Gastrocnemius medialis (tissue), 4 donors: Measurements from ENCODE around the gene EGLN1. TPM values are rescaled to one million over a fixed set of nuclear protein-coding genes. Genes with fewer than 3 reads are reported as not detected.

Source experiments
- ATAC-seq, 2 donors: fragments of 150-250 bp; one replicate each; pipeline ENCODE4 v1.9.1; 2016
- DNase-seq, 2 donors: peaks; one replicate each; pipeline ENCODE4 v3.0.0-alpha.2; 2019
- H3K27ac ChIP-seq, 4 donors: fragments of 200-600 bp; sonication (generic); 1 replicate in 1 of 4; 2 replicates in 3 of 4; pipeline ENCODE4 v1.5.1; 2016 to 2018; ENCODE audit warnings: mild to moderate bottlenecking in 2 of 4, moderate library complexity in 1 of 4
- H3K27me3 ChIP-seq, 3 donors: fragments of 200-600 bp; sonication (generic) in 2 of 3; 1 replicate in 1 of 3; 2 replicates in 2 of 3; pipeline versions ENCODE4 v1.5.1 to v1.6.0; 2016 to 2019; ENCODE audit warnings: mild to moderate bottlenecking in 1 of 3, moderate library complexity in 1 of 3
- H3K36me3 ChIP-seq, 2 donors: fragments of 200-600 bp; sonication (generic) in 1 of 2; one replicate each; pipeline ENCODE4 v1.5.1; 2017 to 2018
- H3K4me1 ChIP-seq, 2 donors: fragments of 200-600 bp; sonication (generic) in 1 of 2; one replicate each; pipeline ENCODE4 v1.5.1; 2016 to 2017; ENCODE audit warnings: mild to moderate bottlenecking in 2 of 2
- H3K4me3 ChIP-seq, 4 donors: fragments of 200-600 bp; sonication (generic) in 3 of 4; 1 replicate in 1 of 4; 2 replicates in 3 of 4; pipeline ENCODE4 v1.5.1; 2016 to 2019; ENCODE audit warnings: mild to moderate bottlenecking in 2 of 4
- H3K9me3 ChIP-seq, 3 donors: fragments of 200-600 bp; sonication (generic) in 2 of 3; 1 replicate in 1 of 3; 2 replicates in 2 of 3; pipeline ENCODE4 v1.5.1; 2016 to 2019
- POLR2A ChIP-seq, 2 donors: fragments of 450-650 bp; IDR thresholded peaks; one replicate each; pipeline ENCODE4 v1.6.1; 2017; ENCODE audit warnings: antibody characterized with exemption in 2 of 2, mild to moderate bottlenecking in 2 of 2, moderate library complexity in 2 of 2
- in situ Hi-C, 4 donors: fragments of 200-750 bp; cut with MboI; loops; one replicate each; pipeline versions ENCODE4 v1.15.0 to v1.8.0; 2017; ENCODE audit warnings: low sequenced_read_pairs in 4 of 4
- intact Hi-C: fragments of 100-400 bp; cut with DNase I; formaldehyde crosslinking; loops from one replicate; pipeline ENCODE4 v1.15.1; 2023; ENCODE audit warnings: low total_unique reads
- total RNA-seq, 4 donors: library from RNA; depleted of rRNA; stranded (reverse); fragments of >200 nt; gene quantifications; one replicate each; pipeline versions ENCODE4 v1.1.0 to v1.2.3, GENCODE V29; 2016
- TF ChIP-seq, protein P1 (sequence below), 5 experiments: fragments of 450-650 bp in 3 of 5; fragments of 200-600 bp in 2 of 5; sonication (generic) in 2 of 5; IDR thresholded peaks in 4 of 5; conservative IDR thresholded peaks in 1 of 5; 1 replicate in 4 of 5; 2 replicates in 1 of 5; pipeline ENCODE4 v1.5.1; 2016 to 2019; ENCODE audit warnings: antibody characterized with exemption in 5 of 5, mild to moderate bottlenecking in 3 of 5, moderate library complexity in 3 of 5

Gene EGLN1
- total RNA-seq, 4 donors from 2014 or later: 500 to 862 (median 706) TPM

GRCh38 chr1:231414260-231415016, 7.6 kb downstream of the EGLN1 start:
- H3K4me3 ChIP-seq: peak overlapping the region; percentile 75 to 87 (median 82)
- DNase-seq (peak; percentile 61 to 78), ATAC-seq (peak; percentile 25 to 42)
- peak; percentile 59 to 61 for TF ChIP-seq POLR2A (IDR thresholded peaks at IDR 0.05)
- TF ChIP-seq, protein P1, sequence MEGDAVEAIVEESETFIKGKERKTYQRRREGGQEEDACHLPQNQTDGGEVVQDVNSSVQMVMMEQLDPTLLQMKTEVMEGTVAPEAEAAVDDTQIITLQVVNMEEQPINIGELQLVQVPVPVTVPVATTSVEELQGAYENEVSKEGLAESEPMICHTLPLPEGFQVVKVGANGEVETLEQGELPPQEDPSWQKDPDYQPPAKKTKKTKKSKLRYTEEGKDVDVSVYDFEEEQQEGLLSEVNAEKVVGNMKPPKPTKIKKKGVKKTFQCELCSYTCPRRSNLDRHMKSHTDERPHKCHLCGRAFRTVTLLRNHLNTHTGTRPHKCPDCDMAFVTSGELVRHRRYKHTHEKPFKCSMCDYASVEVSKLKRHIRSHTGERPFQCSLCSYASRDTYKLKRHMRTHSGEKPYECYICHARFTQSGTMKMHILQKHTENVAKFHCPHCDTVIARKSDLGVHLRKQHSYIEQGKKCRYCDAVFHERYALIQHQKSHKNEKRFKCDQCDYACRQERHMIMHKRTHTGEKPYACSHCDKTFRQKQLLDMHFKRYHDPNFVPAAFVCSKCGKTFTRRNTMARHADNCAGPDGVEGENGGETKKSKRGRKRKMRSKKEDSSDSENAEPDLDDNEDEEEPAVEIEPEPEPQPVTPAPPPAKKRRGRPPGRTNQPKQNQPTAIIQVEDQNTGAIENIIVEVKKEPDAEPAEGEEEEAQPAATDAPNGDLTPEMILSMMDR (IDR thresholded peaks at IDR 0.05 in 4 of 5, conservative IDR thresholded peaks at IDR 0.05 in 1 of 5): no peak
- peak overlapping the region; percentile 97 to 98 (median 98) for H3K27ac ChIP-seq
- no peaks in the 10 kb centered on the region for H3K27me3 ChIP-seq
- no peaks in the 10 kb centered on the region for H3K9me3 ChIP-seq
- intact Hi-C loops (no loop called here), in situ Hi-C loops (loop anchor here in 2 of 4 donors (10.0 kb wide), 2 partner anchors 50 to 120 kb away; no protein-coding TSS in a partner anchor)
- H3K36me3 ChIP-seq: peaks cover 0 to 21% of the 10 kb centered on the region in 2 donors
- peaks cover 63 to 68% of the 10 kb centered on the region in 2 donors for H3K4me1 ChIP-seq

DNA sequence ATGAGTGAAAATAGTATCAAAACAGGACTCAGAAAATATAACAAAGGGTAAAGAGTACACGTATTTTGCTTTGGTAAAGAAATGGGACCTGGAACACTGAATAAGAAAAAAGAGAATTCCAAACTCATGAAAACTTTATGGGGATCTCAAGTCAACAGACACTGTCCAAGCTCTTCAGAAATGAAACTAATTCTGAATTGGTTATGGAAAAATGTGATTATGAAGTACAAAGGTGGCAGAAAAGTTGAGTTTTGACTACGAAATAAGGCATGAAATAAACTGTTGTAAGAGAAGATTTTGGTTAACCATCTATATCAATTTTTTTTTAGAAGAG, 8.4 kb downstream of the EGLN1 start:
- intact Hi-C loops (no loop called here), in situ Hi-C loops (loop anchor here in 2 of 4 donors (10.0 kb wide), 2 partner anchors 49 to 121 kb away; no protein-coding TSS in a partner anchor)
- no peaks in the 10 kb centered on the region for H3K9me3 ChIP-seq
- peaks cover 70 to 74% of the 10 kb centered on the region in 2 donors for H3K4me1 ChIP-seq
- DNase-seq (no peak), ATAC-seq (no peak)
- H3K36me3 ChIP-seq: peaks cover 0 to 14% of the 10 kb centered on the region in 2 donors
- peak overlapping the region; percentile 75 to 87 (median 82) for H3K4me3 ChIP-seq
- TF ChIP-seq, protein P1 (IDR thresholded peaks at IDR 0.05 in 4 of 5, conservative IDR thresholded peaks at IDR 0.05 in 1 of 5): no peak
- no peak for TF ChIP-seq POLR2A (IDR thresholded peaks at IDR 0.05)
- no peaks in the 10 kb centered on the region for H3K27me3 ChIP-seq
- peak overlapping the region; percentile 97 to 98 (median 98) for H3K27ac ChIP-seq

DNA sequence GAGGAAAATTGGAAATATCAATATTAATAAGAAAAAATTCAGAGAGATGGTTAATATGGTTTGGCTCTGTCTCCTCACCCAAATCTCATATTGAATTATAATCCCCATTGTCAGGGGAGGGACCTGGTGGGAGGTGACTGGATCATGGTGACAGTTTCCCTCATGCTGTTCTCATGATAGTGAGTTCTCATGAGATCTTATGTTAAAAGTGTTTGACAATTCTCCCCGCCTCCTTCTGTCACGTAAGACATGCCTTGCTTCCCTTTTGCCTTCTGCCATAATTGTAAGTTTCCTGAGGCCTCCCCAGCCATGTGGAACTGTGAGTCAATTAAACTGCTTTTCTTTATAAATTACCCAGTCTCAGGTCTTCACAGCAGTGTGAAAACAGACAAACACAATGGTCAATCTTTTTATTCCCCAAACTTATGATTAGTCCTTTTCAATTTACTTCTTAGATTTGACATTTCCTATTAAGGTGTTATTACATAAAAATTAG, 11.0 kb downstream of the EGLN1 start:
- ATAC-seq (peak in 1 of 2 donors; percentile 17), DNase-seq (peak in 1 of 2 donors; percentile 33)
- H3K4me1 ChIP-seq: peaks cover 79 to 90% of the 10 kb centered on the region in 2 donors
- peak overlapping the region; percentile 4 to 31 (median 10) for H3K4me3 ChIP-seq
- TF ChIP-seq POLR2A (IDR thresholded peaks at IDR 0.05): peak; percentile 43 to 73
- TF ChIP-seq, protein P1 (IDR thresholded peaks at IDR 0.05 in 4 of 5, conservative IDR thresholded peaks at IDR 0.05 in 1 of 5): no peak
- intact Hi-C loops: loop anchor here (2.0 kb wide), 1 partner anchor 52 kb away; no protein-coding TSS in a partner anchor
- no peaks in the 10 kb centered on the region for H3K27me3 ChIP-seq
- in situ Hi-C loops: loop anchor here in 2 of 4 donors (10.0 kb wide), 2 partner anchors 46 to 124 kb away; no protein-coding TSS in a partner anchor
- H3K27ac ChIP-seq: peak overlapping the region; percentile 97 to 98 (median 98)
- H3K36me3 ChIP-seq: peaks cover 0 to 8% of the 10 kb centered on the region in 2 donors
- H3K9me3 ChIP-seq: no peaks in the 10 kb centered on the region

DNA sequence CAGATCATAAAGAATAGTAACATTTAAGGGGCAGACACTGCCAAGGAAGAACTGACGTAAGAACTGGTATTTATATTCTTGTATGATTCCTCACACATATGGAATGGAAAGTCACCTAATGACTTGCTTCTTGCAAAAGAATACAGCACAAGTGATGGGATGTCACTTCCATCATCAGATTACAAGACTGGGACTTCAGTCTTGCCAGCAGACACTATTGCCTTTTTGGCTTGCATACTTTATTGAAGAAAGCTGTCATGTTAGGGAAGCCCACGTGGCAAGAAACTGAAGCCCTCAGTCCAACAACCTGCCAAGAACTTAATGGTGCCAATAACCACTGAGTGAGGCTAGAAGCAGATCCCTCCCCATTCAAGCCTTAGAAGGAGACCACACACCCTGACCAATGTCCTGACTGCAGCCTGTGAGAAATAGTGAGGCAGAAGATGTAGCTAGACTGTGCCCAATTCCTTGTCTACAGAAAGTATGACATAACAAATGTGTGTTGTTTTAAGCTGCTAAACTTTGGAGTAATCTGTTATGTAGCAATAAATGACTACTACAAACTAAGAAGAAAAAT, 12.0 kb downstream of the EGLN1 start:
- Histone ChIP-seq H3K27me3 (no peaks in the 10 kb centered on the region), H3K9me3 (no peaks in the 10 kb centered on the region), H3K4me1 (peaks cover 79 to 92% of the 10 kb centered on the region in 2 donors), H3K27ac (peak overlapping the region; percentile 97 to 98 (median 98)), H3K36me3 (peaks cover 0 to 8% of the 10 kb centered on the region in 2 donors), H3K4me3 (peak overlapping the region; percentile 20 to 41 (median 34))
- TF ChIP-seq POLR2A (IDR thresholded peaks at IDR 0.05): peak; percentile 47 to 70
- TF ChIP-seq, protein P1 (IDR thresholded peaks at IDR 0.05 in 4 of 5, conservative IDR thresholded peaks at IDR 0.05 in 1 of 5): no peak
- peak; percentile 87 to 93 for DNase-seq
- intact Hi-C loops: loop anchor here (1.0 to 2.0 kb wide), 2 partner anchors 15 to 51 kb away; no protein-coding TSS in a partner anchor
- peak; percentile 82 to 91 for ATAC-seq
- in situ Hi-C loops: loop anchor here in 2 of 4 donors (10.0 kb wide), 2 partner anchors 45 to 125 kb away; no protein-coding TSS in a partner anchor
